GM18520 (cell line): ENCODE data around the gene FLG2.
A peak's percentile ranks its signal among the peaks of the same experiment; 100 is the strongest.

Source experiments
- ATAC-seq: cut with Tn5 transposase; IDR thresholded peaks from one replicate; pipeline ENCODE4 v1.9.1; 2021; ENCODE audit not compliant: unreplicated experiment

FLG2 gene

DNA sequence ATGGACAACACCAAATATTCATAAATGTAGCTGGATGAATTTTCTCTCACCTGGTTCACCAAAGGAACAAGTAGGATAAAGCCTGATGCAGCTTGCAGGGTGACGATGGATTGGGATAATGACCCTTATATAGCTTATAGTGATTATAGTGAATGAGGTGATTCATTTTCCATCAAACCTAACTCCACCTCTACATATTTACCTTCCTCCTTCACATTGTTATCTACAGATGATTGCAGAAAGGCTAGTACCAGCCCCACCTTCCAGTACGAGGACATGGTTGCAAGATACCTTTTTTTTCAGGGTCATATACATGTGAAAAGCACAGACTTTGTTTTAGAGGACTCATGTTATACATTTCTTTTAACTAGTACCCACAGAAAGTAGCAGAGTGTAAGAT, at the start of gene FLG2:
FLG2 (minus strand) TSS at position 101 of the 400 bp plus-strand sequence. CDS start 1,122 bp downstream, outside the sequence.
- ATAC-seq: no peak

DNA sequence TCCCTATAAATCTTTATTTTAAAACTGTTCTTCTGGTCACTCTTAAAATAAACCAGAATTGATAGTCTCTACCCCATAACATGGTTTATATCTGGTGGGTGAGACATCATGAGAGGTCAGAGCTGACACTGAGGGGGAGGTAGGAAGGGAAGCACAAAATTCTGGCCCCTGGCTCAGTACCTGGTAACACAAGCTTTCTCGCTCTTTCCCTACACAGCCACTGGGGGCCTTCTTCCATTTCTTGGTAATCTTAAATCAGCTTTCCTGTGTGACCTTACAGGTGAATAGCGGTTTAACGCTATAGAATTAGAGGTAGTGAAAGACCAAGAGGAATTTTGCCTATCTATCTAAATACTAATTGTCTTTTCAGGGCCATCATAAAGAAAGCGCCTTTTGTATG, 48.9 kb upstream of the FLG2 start:
- ATAC-seq: no peak

DNA sequence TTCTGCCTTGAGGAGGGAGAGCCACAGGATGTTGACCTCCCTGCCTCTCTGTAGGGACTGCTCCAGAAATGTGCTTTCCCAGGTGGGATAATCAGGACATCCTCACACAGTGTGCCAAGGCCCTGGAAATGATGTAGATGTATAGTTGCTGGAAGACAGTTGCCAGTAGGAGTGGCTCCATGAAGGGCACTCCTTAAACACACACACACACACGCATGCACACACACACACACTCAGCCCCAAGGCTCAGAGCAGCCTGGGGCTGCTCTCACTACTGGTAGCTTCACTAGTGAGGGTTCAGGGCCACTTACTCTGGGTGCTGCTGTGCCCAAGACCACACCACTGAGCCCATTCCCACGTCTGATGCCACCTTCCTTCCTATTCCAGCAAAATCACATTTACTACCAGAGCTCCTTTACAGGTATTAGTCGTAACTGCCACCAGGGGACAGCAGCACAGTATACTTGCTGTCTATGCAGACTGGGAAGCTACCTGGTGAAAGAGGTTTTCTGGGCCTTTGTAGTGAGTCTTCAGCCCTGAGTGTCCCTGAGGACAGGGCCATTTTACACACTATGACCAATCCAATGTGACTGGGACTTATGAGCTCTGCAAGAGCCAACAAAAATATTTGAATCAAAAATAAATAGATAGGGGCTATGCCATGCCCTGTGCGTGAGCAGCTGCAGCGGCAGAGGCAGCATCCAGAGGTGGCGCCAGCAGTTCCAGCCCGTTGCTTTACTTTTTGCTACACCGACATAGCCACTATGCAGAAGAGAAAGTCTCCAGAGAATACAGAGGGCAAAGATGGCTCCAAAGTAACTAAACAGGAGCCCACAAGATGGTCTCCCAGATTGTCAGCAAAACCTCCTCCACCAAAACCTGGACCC, 39.2 kb upstream of the FLG2 start:
- no peak for ATAC-seq

DNA sequence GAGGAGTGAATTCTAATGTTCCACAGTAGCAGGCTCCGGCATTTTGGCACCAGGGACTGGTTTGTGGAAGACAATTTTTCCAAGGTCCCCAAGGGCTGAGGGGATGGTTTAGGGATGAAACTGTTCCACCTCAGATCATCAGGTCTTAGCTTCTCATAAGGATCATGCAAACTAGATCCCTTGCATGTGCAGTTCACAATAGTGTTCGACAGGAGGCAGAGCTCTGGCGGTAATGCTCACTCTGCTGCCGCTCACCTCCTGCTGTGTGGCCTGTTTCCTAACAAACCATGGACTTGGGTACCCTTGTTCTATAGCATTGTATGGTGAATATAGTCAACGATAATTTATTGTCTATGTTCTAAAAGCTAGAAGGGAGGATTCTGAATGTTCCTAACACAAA, 37.7 kb upstream of the FLG2 start:
- ATAC-seq: no peak

DNA sequence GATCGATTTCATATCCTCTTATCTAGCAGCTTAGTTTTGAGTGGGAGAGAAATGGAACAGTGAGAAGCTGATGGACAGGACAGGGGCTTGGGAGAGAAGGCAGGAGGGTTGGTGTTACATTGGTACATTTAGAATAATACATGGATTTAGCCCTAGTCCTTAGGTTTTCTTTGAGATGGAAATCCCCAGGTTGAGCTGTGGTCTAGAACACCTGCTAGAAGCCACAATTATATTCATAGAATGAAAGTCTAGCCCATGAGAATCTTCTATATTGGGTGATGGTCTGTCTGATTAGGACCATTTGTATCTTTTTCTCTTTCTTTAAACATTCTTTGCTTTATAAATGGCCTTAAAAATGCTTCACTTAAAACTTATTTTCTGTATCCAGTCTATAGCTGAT, 34.3 kb upstream of the FLG2 start:
- ATAC-seq: no peak

DNA sequence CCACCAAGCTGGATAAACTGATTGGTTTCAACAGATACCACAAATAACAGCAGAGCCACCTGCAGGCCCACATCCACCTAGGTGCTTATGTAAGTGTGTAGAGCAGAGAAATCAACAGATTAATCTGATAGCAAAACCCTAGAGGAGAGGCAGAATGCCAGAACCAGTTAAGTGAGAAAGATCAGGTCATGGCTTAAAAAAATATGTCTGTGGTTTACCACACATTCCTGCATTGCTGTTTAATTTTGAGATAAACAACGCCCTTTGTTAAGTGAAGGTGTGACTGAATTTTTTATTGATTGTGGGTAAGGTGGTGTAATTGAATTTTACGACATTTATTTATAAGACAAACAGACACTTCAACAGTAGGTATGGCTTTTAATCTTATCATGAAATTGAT, 33.1 kb upstream of the FLG2 start:
- ATAC-seq: no peak

DNA sequence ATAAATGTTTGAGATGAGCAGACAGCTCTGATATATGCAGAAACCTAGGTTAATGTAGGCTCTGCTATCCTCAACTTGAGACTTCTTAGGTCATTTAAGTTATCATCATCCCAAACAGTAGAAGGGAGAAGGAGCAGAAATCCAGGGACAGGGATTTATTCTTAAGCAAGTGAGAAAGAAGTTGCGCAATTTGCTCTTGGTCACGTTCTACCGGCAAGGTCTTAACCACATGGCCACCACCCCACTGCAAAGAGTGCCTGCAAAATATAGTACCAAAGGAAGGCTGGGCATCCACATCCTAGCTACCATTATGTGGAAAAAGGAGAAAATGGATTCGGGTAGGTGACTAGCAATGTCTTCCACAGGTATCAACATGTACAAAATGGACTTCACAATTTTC, 29.1 kb upstream of the FLG2 start:
- ATAC-seq: no peak

DNA sequence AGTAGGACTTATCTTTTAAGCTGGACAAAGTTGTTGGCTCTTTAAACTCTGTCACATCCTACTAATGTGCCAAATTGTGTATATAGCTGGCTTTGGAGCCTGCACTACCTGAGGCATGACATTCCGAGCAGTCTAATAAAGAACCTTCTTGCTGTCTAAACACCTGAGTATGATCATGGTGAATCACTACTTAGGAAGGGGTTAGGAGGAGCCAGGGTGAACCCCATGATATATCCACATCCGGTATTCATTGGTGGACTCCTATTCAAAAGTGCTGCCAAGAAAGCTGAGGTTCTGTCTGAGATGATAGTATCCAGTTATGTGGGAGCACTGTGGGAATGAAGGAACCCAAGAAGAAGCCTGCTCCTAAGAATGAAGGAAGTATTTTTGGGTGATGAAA, 27.1 kb upstream of the FLG2 start:
- ATAC-seq: no peak

DNA sequence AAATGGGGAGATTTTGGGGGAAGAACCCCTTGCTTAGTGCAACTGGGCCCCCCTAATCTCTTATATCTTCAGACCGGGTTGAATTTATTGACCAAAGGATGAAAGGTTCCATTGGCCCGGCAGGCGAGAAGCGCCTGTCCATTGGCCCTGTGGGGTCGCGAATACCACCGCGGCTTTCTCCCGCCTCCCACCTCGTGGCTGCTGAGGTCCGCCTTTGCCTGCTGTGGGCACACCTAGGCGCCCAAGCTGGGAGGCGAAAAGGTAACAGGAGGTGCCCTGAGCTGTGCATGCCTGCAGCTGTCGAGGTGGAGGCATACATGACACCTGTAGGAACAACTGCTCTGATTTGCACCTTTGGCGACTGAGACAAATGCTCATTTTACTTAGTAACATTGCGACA, 21.1 kb upstream of the FLG2 start:
- no peak for ATAC-seq

DNA sequence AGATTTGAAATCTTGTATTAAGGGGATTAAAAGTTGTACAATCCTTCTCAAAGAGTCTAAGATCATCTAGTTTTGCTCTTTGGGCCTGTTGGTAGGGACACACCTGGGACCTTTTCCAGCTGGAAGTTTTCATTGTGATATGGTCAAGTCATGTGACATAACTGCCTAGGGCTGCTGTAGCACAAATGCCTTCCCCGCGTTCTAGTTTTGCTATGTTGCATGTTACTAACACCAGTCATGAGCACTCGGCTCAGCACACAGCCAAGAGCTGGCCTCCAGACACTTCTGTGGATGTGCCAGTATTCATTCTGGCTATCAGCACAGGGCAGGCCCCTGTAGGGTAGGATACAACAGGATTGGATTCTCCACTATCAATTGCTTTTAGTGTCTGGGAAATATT, 14.6 kb upstream of the FLG2 start:
- no peak for ATAC-seq

DNA sequence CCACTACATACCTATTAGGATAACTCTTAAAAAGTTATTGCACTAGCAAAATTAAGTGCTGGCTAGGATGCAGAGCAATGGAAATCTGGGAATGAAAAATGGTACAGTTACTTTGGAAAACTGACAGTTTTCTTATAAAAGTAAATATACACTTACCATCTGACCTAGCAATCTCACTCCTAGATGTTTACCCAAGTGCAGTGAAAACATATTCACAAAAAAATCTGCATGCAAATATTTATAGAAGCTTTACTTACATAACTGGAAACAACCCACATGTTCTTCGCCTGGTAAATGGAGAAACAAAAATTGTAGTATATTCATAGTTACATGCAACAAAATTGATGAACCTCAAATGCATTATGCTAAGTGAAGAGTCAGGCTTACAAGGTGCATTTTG, 12.9 kb upstream of the FLG2 start:
- no peak for ATAC-seq

DNA sequence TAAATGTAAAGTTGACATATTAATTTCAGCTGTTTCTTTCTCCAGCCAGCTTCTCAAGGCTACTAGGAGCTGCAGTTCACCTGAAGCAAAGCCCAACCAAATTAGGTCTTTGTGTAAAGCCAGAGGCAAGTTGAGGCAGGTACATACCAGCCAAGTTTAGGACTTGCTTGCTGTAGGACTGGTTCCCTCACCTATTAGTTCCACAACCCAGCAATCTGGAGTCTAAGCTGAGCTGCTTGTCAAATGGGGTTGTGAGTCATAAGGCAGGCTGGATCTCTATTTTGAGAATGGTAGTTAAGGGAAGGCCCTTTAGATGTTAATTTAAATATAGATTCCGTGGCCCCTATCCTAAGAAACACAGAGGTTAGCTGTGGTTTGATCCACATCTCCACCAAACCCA, 7.6 kb upstream of the FLG2 start:
- ATAC-seq: no peak

DNA sequence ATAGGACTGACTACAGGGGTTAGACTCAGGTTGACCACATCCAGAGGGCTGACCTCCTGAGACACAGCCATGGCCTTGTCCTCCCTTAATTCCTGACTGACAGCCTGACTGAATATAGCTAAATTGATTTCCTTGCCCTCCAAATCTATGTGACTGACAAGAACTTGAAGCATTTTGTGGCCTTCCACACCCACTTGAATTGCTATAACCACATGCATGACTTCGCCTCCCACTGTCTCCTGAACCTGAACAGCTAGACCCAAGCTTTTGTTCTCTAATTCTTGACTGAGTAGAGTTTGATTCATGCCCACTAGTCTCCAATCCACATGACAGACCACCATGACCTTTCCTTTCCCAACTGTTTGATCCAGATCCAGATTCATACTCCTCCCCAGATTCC, 3.1 kb downstream of the FLG2 start:
- no peak for ATAC-seq

DNA sequence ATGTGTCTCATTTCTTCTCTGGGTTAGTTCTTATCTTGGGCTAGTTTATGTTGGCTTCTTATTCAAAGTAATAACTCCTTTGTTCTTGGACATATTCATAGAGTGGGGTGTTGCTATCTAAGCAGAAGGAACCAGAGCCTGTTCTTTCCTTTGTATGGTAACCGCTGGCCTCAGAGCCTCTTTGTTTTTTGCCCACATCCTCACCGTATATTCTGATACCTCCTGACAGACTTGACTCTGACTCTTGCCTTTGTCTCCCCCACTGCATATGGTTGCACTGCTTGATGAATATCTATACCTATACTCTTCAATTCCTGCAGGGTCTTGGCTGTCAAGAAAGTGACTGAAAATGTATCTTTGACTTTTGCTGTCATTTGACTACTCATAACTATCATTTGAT, 10.2 kb downstream of the FLG2 start:
- ATAC-seq: no peak

DNA sequence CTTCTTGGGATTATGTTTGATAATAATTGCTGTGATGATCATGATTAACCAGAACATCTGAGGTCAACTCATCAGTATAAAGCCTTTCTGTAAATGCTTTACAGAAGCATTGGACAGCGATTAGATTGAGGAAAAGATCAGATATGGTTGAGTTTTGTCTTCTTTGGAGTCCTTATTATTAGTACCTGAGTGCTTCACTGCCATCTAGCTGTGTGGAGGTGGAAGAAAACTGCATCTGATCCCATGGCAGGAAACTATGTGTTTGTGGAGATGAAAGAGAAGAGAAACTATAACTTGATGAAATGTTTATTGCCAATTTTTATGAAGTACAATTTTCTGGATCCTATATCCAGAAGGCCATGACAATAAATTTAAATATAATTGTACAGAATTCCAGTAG, 11.4 kb downstream of the FLG2 start:
- no peak for ATAC-seq

DNA sequence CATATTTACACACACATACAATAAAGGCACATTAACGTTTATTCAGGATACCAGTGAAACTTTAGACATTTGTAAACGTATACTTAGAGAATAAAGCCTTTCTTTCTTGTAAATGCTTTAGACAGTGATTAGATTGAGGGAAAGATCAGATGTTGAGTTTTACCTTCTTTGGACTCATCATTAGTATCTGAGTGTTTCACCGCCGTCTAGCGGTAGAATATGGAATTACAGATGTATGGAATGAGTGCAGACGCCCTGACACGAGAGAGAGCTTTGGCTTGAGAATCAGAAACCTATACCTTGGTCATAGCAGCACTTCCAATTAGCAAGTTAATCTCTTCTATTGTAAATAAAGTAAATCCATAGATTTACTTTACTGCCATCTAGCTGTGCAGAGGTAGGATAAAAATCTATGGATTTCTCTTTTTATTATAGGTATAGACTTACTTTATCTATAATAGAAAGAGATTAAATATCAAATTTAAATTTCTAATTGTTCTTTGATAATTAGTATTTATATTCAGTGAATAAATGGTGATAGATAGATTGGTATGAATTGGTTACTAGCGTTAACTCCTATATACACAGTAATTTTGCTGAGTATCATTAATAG, 12.6 kb downstream of the FLG2 start:
- ATAC-seq: peak; percentile 50

DNA sequence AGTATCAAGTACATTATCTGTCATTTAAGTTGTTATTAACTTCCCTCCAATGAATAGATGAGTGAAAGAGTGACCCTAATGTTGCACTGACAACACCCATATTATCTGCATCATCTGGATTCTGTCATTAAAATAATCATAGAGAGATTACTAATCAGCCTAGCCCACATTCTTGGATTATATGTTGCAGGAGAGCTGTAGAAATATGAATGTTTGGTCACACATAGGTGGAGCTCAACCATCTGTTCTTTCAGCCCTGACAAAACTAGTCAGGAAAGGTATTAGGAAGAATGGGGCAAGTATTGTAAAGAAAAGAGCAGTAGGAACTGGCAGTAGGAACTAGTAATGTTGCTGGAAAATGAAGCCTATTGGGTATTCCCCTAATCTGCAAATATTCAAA, 15.4 kb downstream of the FLG2 start:
- no peak for ATAC-seq

DNA sequence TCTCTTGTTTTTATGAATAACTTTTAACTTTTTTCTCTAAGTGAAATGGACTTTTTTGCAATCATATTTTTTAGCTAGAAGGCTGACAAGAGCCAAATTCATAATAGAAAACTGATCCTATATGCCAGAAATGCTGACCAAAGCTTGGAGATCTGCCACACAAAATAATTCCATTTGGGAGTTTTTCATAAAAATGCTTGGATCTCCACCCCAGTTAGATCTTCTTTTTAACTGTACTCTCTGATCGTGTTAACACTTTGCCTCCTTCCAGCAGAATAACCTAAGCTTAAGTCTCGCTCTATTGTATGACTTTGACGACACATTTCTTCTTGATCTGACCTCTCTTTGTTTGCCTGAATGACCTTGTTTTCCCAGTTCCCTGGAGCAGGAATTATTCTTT, 16.8 kb downstream of the FLG2 start:
- ATAC-seq: no peak

DNA sequence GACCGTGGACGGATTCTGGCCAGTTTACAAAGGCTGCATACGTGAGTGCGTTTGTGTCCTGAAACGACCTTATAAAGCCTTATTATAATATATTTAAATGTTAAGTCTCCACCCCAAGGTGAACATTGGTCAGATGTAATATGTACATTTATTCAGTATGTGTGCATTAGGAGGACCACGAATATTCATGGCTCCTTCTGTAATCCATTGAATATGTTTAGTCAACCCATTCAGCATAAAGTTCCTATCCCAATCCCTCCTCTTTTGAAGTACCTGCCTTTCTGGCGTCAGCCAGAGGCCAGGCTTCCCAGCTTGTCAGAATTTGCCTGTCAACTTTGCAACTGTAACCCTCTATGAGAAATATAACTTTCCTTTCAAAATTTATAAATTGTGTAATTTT, 24.4 kb downstream of the FLG2 start:
- no peak for ATAC-seq

DNA sequence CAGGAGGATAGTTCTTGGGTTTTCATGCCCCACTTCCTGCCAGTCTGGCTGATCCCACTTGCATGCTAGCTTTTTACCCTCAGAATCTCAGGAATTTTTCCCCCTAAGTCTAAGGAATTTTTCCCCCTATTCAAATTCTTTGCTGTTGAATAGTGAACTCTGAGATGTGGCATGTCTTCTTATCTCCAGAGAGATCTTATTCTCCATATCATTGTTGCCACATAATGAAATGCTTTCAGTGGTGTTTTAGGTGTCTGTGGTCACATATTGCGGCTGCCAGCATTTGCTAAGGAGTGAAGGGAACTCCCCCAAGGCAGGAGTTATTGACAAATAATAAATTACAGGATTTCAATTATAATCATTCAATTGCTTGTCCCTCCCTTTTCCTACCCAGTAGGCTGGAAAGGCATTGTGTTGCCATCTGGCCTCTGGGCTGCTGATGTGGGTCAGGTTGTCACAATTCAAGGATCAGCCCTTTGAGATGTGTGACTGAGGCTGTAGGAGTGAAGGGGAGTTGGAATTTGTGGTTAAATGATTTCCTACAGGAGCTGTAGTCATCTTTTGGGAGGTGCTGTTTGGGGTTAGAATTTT, 30.9 kb downstream of the FLG2 start:
- ATAC-seq: no peak

DNA sequence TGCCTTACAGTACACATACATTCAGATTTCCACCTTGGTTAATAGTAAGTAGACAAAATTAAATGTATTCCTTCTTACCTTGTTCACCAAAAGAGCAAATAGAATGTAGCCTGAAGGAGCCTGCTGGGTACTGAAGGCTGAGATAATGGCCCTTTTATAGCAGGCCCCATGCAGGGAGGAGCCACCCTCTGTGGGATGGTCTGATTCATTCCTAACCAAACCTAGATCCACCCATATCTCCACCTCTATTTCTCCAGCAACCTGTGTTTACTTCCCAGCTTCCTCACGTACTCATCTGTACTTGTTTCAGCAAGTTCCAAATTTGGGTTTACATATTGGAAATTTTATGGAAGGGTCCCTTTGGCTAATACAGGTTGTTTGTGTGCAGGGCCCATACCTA, 34.7 kb downstream of the FLG2 start, which contains the start of gene FLG:
FLG (minus strand) TSS at position 129 of the 400 bp plus-strand sequence. CDS start 9,783 bp downstream, outside the sequence.
- ATAC-seq: no peak

DNA sequence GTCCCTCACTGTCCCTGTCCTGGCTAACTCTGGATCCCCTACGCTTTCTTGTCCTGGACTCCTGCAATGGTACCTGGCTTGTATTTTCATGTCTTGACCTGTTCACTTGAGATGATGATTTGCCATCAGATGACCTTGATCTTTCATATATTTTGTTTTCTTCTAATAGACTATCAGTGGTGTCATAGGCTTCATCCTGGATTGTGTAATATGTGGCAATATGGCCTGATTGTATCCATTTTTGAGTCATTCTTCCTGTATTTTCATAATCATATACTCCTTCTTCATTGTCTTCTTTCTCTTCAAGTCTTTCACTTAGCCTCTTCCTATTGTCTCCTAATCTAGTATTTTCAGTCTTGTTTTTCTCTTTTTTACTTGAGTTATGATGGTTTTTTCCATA, 45.8 kb downstream of the FLG2 start:
- ATAC-seq: no peak
